HUES6 (cell line): ENCODE results near the gene CLCN6.
A peak's percentile ranks its signal among the peaks of the same experiment; 100 is the strongest.

Experiments used
- H3K27ac ChIP-seq: 2 replicates; pipeline ENCODE4 v1.7.0; 2013; ENCODE audit warnings: low read depth, mild to moderate bottlenecking, low read length, inconsistent platforms
- H3K27me3 ChIP-seq: 2 replicates; pipeline ENCODE4 v1.6.1; 2013; ENCODE audit warnings: low read length; ENCODE audit not compliant: control insufficient read depth, insufficient read depth
- H3K36me3 ChIP-seq: 2 replicates; pipeline ENCODE4 v1.6.1; 2013; ENCODE audit warnings: low read length; ENCODE audit not compliant: control insufficient read depth, insufficient read depth
- H3K4me1 ChIP-seq: 2 replicates; pipeline ENCODE4 v1.6.1; 2013; ENCODE audit warnings: low read length; ENCODE audit not compliant: control insufficient read depth, insufficient read depth
- H3K4me3 ChIP-seq: 2 replicates; pipeline ENCODE4 v1.5.1; 2013; ENCODE audit warnings: low read depth, low read length
- H3K9ac ChIP-seq: one replicate; pipeline ENCODE4 v1.6.1; 2013; ENCODE audit warnings: mild to moderate bottlenecking, low read length
- H3K9me3 ChIP-seq: 2 replicates; pipeline ENCODE4 v1.6.1; 2013; ENCODE audit warnings: low read depth, low read length; ENCODE audit not compliant: control insufficient read depth, insufficient read depth

The CLCN6 gene

GRCh38 chr1:11788549-11789053, 17.4 kb upstream of the CLCN6 start:
- H3K9me3 ChIP-seq = no peaks in the 10 kb centered on the region
- no peak overlapping the region for H3K9ac ChIP-seq
- no peaks in the 10 kb centered on the region for H3K27me3 ChIP-seq
- H3K36me3 ChIP-seq = peaks cover 34% of the 10 kb centered on the region
- no peak overlapping the region for H3K27ac ChIP-seq
- peaks cover 41% of the 10 kb centered on the region for H3K4me1 ChIP-seq
- H3K4me3 ChIP-seq = no peak overlapping the region

GRCh38 chr1:11789126-11790067, 16.6 kb upstream of the CLCN6 start:
- H3K36me3 ChIP-seq = peaks cover 42% of the 10 kb centered on the region
- no peak overlapping the region for H3K4me3 ChIP-seq
- H3K27me3 ChIP-seq = no peaks in the 10 kb centered on the region
- no peak overlapping the region; the same call in 1 of the 2 replicates for H3K27ac ChIP-seq
- peaks cover 38% of the 10 kb centered on the region for H3K4me1 ChIP-seq
- H3K9ac ChIP-seq = peak overlapping the region; percentile 7
- H3K9me3 ChIP-seq = no peaks in the 10 kb centered on the region

- Histone ChIP-seq H3K9ac (no peak overlapping the region), H3K9me3 (no peaks in the 10 kb centered on the region), H3K36me3 (peaks cover 51% of the 10 kb centered on the region), H3K4me3 (no peak overlapping the region), H3K27me3 (no peaks in the 10 kb centered on the region), H3K4me1 (peaks cover 30% of the 10 kb centered on the region), H3K27ac (no peak overlapping the region)
These were observed 15.7 kb upstream of the CLCN6 start for GRCh38 chr1:11790101-11790879.

- H3K4me1 ChIP-seq = peaks cover 26% of the 10 kb centered on the region
- no peaks in the 10 kb centered on the region for H3K27me3 ChIP-seq
- H3K9me3 ChIP-seq = no peaks in the 10 kb centered on the region
- no peak overlapping the region for H3K27ac ChIP-seq
- no peak overlapping the region for H3K9ac ChIP-seq
- H3K36me3 ChIP-seq = peaks cover 58% of the 10 kb centered on the region
- no peak overlapping the region for H3K4me3 ChIP-seq
These were observed 14.9 kb upstream of the CLCN6 start for GRCh38 chr1:11790880-11791715.

- Histone ChIP-seq H3K36me3 (peaks cover 64% of the 10 kb centered on the region), H3K4me1 (peaks cover 16% of the 10 kb centered on the region), H3K9me3 (no peaks in the 10 kb centered on the region), H3K9ac (no peak overlapping the region), H3K4me3 (no peak overlapping the region), H3K27ac (no peak overlapping the region), H3K27me3 (no peaks in the 10 kb centered on the region)
These were observed 13.9 kb upstream of the CLCN6 start for GRCh38 chr1:11792106-11792505.

GRCh38 chr1:11793819-11794218, 12.2 kb upstream of the CLCN6 start:
- H3K9me3 ChIP-seq = no peaks in the 10 kb centered on the region
- no peaks in the 10 kb centered on the region for H3K27me3 ChIP-seq
- no peak overlapping the region for H3K4me3 ChIP-seq
- no peak overlapping the region for H3K9ac ChIP-seq
- H3K36me3 ChIP-seq = peaks cover 64% of the 10 kb centered on the region
- H3K27ac ChIP-seq = no peak overlapping the region
- no peaks in the 10 kb centered on the region for H3K4me1 ChIP-seq

- Histone ChIP-seq H3K9me3 (no peaks in the 10 kb centered on the region), H3K4me3 (no peak overlapping the region), H3K36me3 (peaks cover 70% of the 10 kb centered on the region), H3K27ac (no peak overlapping the region), H3K4me1 (no peaks in the 10 kb centered on the region), H3K27me3 (no peaks in the 10 kb centered on the region), H3K9ac (no peak overlapping the region)
These were observed 11.3 kb upstream of the CLCN6 start for GRCh38 chr1:11794446-11795237.

GRCh38 chr1:11795238-11795890, 10.6 kb upstream of the CLCN6 start:
- Histone ChIP-seq H3K4me3 (no peak overlapping the region), H3K36me3 (peaks cover 69% of the 10 kb centered on the region), H3K27ac (no peak overlapping the region), H3K27me3 (no peaks in the 10 kb centered on the region), H3K9ac (no peak overlapping the region), H3K9me3 (no peaks in the 10 kb centered on the region), H3K4me1 (no peaks in the 10 kb centered on the region)

- no peaks in the 10 kb centered on the region for H3K4me1 ChIP-seq
- no peaks in the 10 kb centered on the region for H3K9me3 ChIP-seq
- H3K27ac ChIP-seq = no peak overlapping the region
- no peak overlapping the region for H3K4me3 ChIP-seq
- no peak overlapping the region for H3K9ac ChIP-seq
- peaks cover 69% of the 10 kb centered on the region for H3K36me3 ChIP-seq
- H3K27me3 ChIP-seq = no peaks in the 10 kb centered on the region
These were observed 9.8 kb upstream of the CLCN6 start for GRCh38 chr1:11796036-11796828.
